Measurements from ENCODE around the gene NRXN3. TPM values are rescaled to one million over a fixed set of nuclear protein-coding genes. Genes with fewer than 3 reads are reported as not detected.

The NRXN3 gene
- total and polyA plus RNA-seq, 2 donors (not counting 1 experiment from before 2014, with no cell fraction given) = 0.83 to 34.6 TPM

GRCh38 chr14:79134361-79134760 lies 964.2 kb downstream of the NRXN3 start:
- Histone ChIP-seq H3K9ac (ENCODE audit: insufficient read depth, low read length) (no peak overlapping the region), H3K79me2 (ENCODE audit: control insufficient read depth, insufficient read depth, low read length) (no peaks in the 10 kb centered on the region), H3K27ac (ENCODE audit: insufficient read depth, low read length) (no peak overlapping the region), H3K9me3 (ENCODE audit: control insufficient read depth, insufficient read depth, low read depth, low read length) (no peaks in the 10 kb centered on the region), H3K27me3 (ENCODE audit: control insufficient read depth, insufficient read depth, low read length) (no peaks in the 10 kb centered on the region), H3K4me2 (ENCODE audit: extremely low read depth, insufficient read depth, low read length) (no peak overlapping the region), H3K36me3 (ENCODE audit: control insufficient read depth, insufficient read depth, low read length) (no peaks in the 10 kb centered on the region), H3K4me3 (replicated peaks in 1 of 4; ENCODE audit: control extremely low read depth in 1 of 4, insufficient read depth in 1 of 4, low read depth in 3 of 4, low read length in 4 of 4) (no peak overlapping the region), H4K20me1 (ENCODE audit: control insufficient read depth, extremely low read depth, insufficient read depth, low read length) (no peaks in the 10 kb centered on the region), H2AFZ (ENCODE audit: low read length) (no peak overlapping the region), H3K4me1 (ENCODE audit: control insufficient read depth, extremely low read depth, insufficient read depth, low read length) (no peaks in the 10 kb centered on the region)
- no peak for DNase-seq (ENCODE audit: low read depth in 2 of 2)
- TF ChIP-seq EZH2 (IDR thresholded peaks at IDR 0.05; ENCODE audit: low read length, missing control alignments) (no peak), CTCF (conservative IDR thresholded peaks at IDR 0.05 in 1 of 2, IDR thresholded peaks at IDR 0.05 in 1 of 2; ENCODE audit: low read depth in 1 of 2, low read length in 2 of 2) (no peak)

- no peaks in the 10 kb centered on the region for H3K79me2 ChIP-seq (ENCODE audit: control insufficient read depth, insufficient read depth, low read length)
- no peak overlapping the region for H3K9ac ChIP-seq (ENCODE audit: insufficient read depth, low read length)
- DNase-seq (ENCODE audit: low read depth in 2 of 2) = peak in 1 of 2 donors; percentile 37
- no peak overlapping the region for H3K4me3 ChIP-seq (replicated peaks in 1 of 4; ENCODE audit: control extremely low read depth in 1 of 4, insufficient read depth in 1 of 4, low read depth in 3 of 4, low read length in 4 of 4)
- no peaks in the 10 kb centered on the region for H4K20me1 ChIP-seq (ENCODE audit: control insufficient read depth, extremely low read depth, insufficient read depth, low read length)
- H3K27ac ChIP-seq (ENCODE audit: insufficient read depth, low read length) = no peak overlapping the region
- no peaks in the 10 kb centered on the region for H3K4me1 ChIP-seq (ENCODE audit: control insufficient read depth, extremely low read depth, insufficient read depth, low read length)
- no peaks in the 10 kb centered on the region for H3K27me3 ChIP-seq (ENCODE audit: control insufficient read depth, insufficient read depth, low read length)
- no peaks in the 10 kb centered on the region for H3K9me3 ChIP-seq (ENCODE audit: control insufficient read depth, insufficient read depth, low read depth, low read length)
- H3K4me2 ChIP-seq (ENCODE audit: extremely low read depth, insufficient read depth, low read length) = no peak overlapping the region
- no peak overlapping the region for H2AFZ ChIP-seq (ENCODE audit: low read length)
- H3K36me3 ChIP-seq (ENCODE audit: control insufficient read depth, insufficient read depth, low read length) = no peaks in the 10 kb centered on the region
- TF ChIP-seq CTCF (conservative IDR thresholded peaks at IDR 0.05 in 1 of 2, IDR thresholded peaks at IDR 0.05 in 1 of 2; ENCODE audit: low read depth in 1 of 2, low read length in 2 of 2) (no peak), EZH2 (IDR thresholded peaks at IDR 0.05; ENCODE audit: low read length, missing control alignments) (no peak)
These were observed 966.2 kb downstream of the NRXN3 start for GRCh38 chr14:79136071-79137044.

DNA sequence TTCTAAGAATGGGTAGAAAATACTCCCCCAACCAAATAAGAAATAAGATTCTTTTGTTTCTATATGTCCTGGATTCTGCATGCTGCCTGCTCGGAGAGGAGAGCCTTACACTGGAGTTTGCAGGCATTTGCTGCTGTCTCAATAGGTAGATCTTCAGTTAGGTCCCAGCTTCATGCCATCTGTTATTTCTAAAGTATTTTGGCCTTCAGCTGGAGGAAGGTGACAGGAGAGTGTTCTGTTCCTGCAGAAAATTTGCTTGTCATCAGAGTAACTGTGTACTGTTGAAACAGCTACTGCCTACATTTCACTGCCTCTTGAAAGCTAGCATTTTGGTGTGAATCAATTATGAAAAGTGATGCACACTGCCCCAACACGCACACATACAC lies 966.9 kb downstream of the NRXN3 start:
- H3K27ac ChIP-seq (ENCODE audit: insufficient read depth, low read length) = no peak overlapping the region

More for the DNA sequence above, 966.9 kb downstream of the NRXN3 start:
- Histone ChIP-seq H3K9ac (ENCODE audit: insufficient read depth, low read length) (no peak overlapping the region), H3K27me3 (ENCODE audit: control insufficient read depth, insufficient read depth, low read length) (no peaks in the 10 kb centered on the region), H3K4me2 (ENCODE audit: extremely low read depth, insufficient read depth, low read length) (no peak overlapping the region), H3K79me2 (ENCODE audit: control insufficient read depth, insufficient read depth, low read length) (no peaks in the 10 kb centered on the region), H3K4me1 (ENCODE audit: control insufficient read depth, extremely low read depth, insufficient read depth, low read length) (no peaks in the 10 kb centered on the region), H3K9me3 (ENCODE audit: control insufficient read depth, insufficient read depth, low read depth, low read length) (no peaks in the 10 kb centered on the region), H3K4me3 (replicated peaks in 1 of 4; ENCODE audit: control extremely low read depth in 1 of 4, insufficient read depth in 1 of 4, low read depth in 3 of 4, low read length in 4 of 4) (no peak overlapping the region), H3K36me3 (ENCODE audit: control insufficient read depth, insufficient read depth, low read length) (no peaks in the 10 kb centered on the region), H4K20me1 (ENCODE audit: control insufficient read depth, extremely low read depth, insufficient read depth, low read length) (no peaks in the 10 kb centered on the region), H2AFZ (ENCODE audit: low read length) (no peak overlapping the region)
- DNase-seq (ENCODE audit: low read depth in 2 of 2) = no peak
- TF ChIP-seq EZH2 (IDR thresholded peaks at IDR 0.05; ENCODE audit: low read length, missing control alignments) (no peak), CTCF (conservative IDR thresholded peaks at IDR 0.05 in 1 of 2, IDR thresholded peaks at IDR 0.05 in 1 of 2; ENCODE audit: low read depth in 1 of 2, low read length in 2 of 2) (no peak)

Measured in fibroblast of lung (primary cell).